HepG2 (cell line): ENCODE measurements around the gene CCSER1. TPM values are rescaled to one million over a fixed set of nuclear protein-coding genes. Genes with fewer than 3 reads are reported as not detected.

Source experiments
- ATAC-seq: fragments of 200-7000 bp; cut with Tn5 transposase; 3 replicates; pipeline ENCODE4 v1.9.1; 2020; ENCODE audit warnings: mild to moderate bottlenecking, moderate library complexity
- BruUV-seq: library from RNA; stranded (reverse); fragments of 400-500 nt; replicated peaks from 2 replicates; lab custom pipeline; 2021; lab: Mats Ljungman, UMichigan
- CTCF ChIA-PET: fragments of 300-600 bp; formaldehyde crosslinking; extraction: SDS; loops from one replicate; lab custom pipeline; 2021; ENCODE audit warnings: low total read pairs, inconsistent platforms, low intra/inter-chr PET ratio; lab: Yijun Ruan, JAX
- POLR2A ChIA-PET: fragments of 350-600 bp; sonication (Branson Sonifier 250); formaldehyde crosslinking; loops from one replicate; lab custom pipeline; 2020; ENCODE audit warnings: antibody characterized with exemption, inconsistent platforms; lab: Yijun Ruan, JAX
- DNase-seq: peaks from one replicate; pipeline ENCODE4 v3.0.0-alpha.2; 2015; ENCODE audit warnings: low spot score
- FAIRE-seq: peaks from 3 replicates; lab custom pipeline; 2011; peaks lifted over from hg19 to GRCh38; lab: Jason Lieb, UNC
- H2AFZ ChIP-seq: one replicate; pipeline ENCODE4 v1.6.1; 2011; ENCODE audit warnings: low read length, inconsistent platforms
- H3K27ac ChIP-seq: fragments of 300-600 bp; 3 replicates; pipeline ENCODE4 v1.8.0; 2011; ENCODE audit warnings: mixed run types, mild to moderate bottlenecking, mixed read lengths, low read length, inconsistent platforms; ENCODE audit not compliant: insufficient read depth; ENCODE audit errors: extremely low read length
- H3K27me3 ChIP-seq, 2 experiments: fragments of 200-600 bp in 1 of 2; 2 replicates in 1 of 2; 3 replicates in 1 of 2; pipeline versions ENCODE4 v1.6.0 to v1.8.0; 2011; ENCODE audit warnings: low read length in 2 of 2, mild to moderate bottlenecking in 2 of 2, moderate library complexity in 2 of 2, inconsistent platforms in 1 of 2; ENCODE audit not compliant: insufficient read depth in 2 of 2, control insufficient read depth in 1 of 2
- H3K36me3 ChIP-seq, 2 experiments: fragments of 200-600 bp in 1 of 2; replicated peaks in 1 of 2; 2 replicates in 1 of 2; 3 replicates in 1 of 2; pipeline versions ENCODE4 v1.5.1 to v1.8.0; 2011; ENCODE audit warnings: low read length in 2 of 2, inconsistent platforms in 1 of 2; ENCODE audit not compliant: insufficient read depth in 2 of 2, control insufficient read depth in 1 of 2
- H3K4me1 ChIP-seq: 2 replicates; pipeline ENCODE4 v1.5.1; 2012; ENCODE audit warnings: low read length, inconsistent platforms; ENCODE audit not compliant: insufficient read depth
- H3K4me2 ChIP-seq: 2 replicates; pipeline ENCODE4 v1.6.0; 2011; ENCODE audit warnings: low read depth, low read length, inconsistent platforms
- H3K4me3 ChIP-seq, 3 experiments: fragments of 200-600 bp in 1 of 3; sonication (generic), shearing (Covaris generic) in 1 of 3; replicated peaks in 1 of 3; 2 replicates each; pipeline ENCODE4 v1.5.1; 2011 to 2016; ENCODE audit warnings: low read length in 3 of 3, inconsistent platforms in 2 of 3, low read depth in 2 of 3, mild to moderate bottlenecking in 2 of 3, control low read depth in 1 of 3, mixed read lengths in 1 of 3; ENCODE audit not compliant: insufficient read depth in 1 of 3
- H3K79me2 ChIP-seq: one replicate; pipeline ENCODE4 v1.6.1; 2011; ENCODE audit warnings: low read length, inconsistent platforms; ENCODE audit not compliant: insufficient read depth
- H3K9ac ChIP-seq: 2 replicates; pipeline ENCODE4 v1.6.0; 2011; ENCODE audit warnings: mild to moderate bottlenecking, low read depth, low read length, inconsistent platforms; ENCODE audit not compliant: insufficient read depth
- H3K9me3 ChIP-seq: 2 replicates; pipeline ENCODE4 v1.5.1; 2012; ENCODE audit warnings: mild to moderate bottlenecking, low read length
- H4K20me1 ChIP-seq: 2 replicates; pipeline ENCODE4 v1.6.0; 2011; ENCODE audit warnings: inconsistent platforms, mild to moderate bottlenecking, low read length, moderate library complexity; ENCODE audit not compliant: insufficient read depth
- DR1 ChIP-seq: sonication (generic); formaldehyde crosslinking; IDR thresholded peaks from 2 replicates; pipeline ENCODE4 v1.8.0; 2021; ENCODE audit warnings: mild to moderate bottlenecking, missing genetic modification reagents, inconsistent platforms
- JUND ChIP-seq: sonication (generic); formaldehyde crosslinking; IDR thresholded peaks from 2 replicates; pipeline ENCODE4 v1.8.0; 2022; ENCODE audit warnings: mild to moderate bottlenecking, missing genetic modification reagents
- KAT2B ChIP-seq: fragments of 150-350 bp; IDR thresholded peaks from 2 replicates; pipeline ENCODE4 v1.6.1; 2014; ENCODE audit warnings: low read depth, low read length, borderline replicate concordance
- NFE2L1 ChIP-seq: sonication (generic); formaldehyde crosslinking; IDR thresholded peaks from 2 replicates; pipeline ENCODE4 v1.4.0; 2020; ENCODE audit warnings: missing genetic modification reagents, mild to moderate bottlenecking, borderline replicate concordance
- NFKB2 ChIP-seq: sonication (generic); formaldehyde crosslinking; IDR thresholded peaks from 2 replicates; pipeline ENCODE4 v1.4.0; 2020; ENCODE audit warnings: missing genetic modification reagents, borderline replicate concordance
- PCBP2 ChIP-seq: fragments of 200-400 bp; formaldehyde crosslinking; optimal IDR thresholded peaks from 2 replicates; pipeline ENCODE3; 2018; ENCODE audit warnings: low read length, low read depth; ENCODE audit not compliant: poor library complexity, severe bottlenecking
- RNF219 ChIP-seq: sonication (generic); formaldehyde crosslinking; IDR thresholded peaks from 2 replicates; pipeline ENCODE4 v1.5.0; 2020; ENCODE audit warnings: mild to moderate bottlenecking, missing genetic modification reagents
- SALL2 ChIP-seq: sonication (generic); formaldehyde crosslinking; IDR thresholded peaks from 2 replicates; pipeline ENCODE4 v1.8.1; 2023; ENCODE audit warnings: mild to moderate bottlenecking, missing genetic modification reagents, inconsistent platforms
- U2AF1 ChIP-seq: fragments of 200-400 bp; formaldehyde crosslinking; optimal IDR thresholded peaks from 2 replicates; pipeline ENCODE3; 2017; ENCODE audit warnings: mild to moderate bottlenecking, low read depth, low read length
- U2AF2 ChIP-seq: fragments of 200-400 bp; formaldehyde crosslinking; IDR thresholded peaks from 2 replicates; pipeline ENCODE4 v1.6.1; 2017; ENCODE audit warnings: low read depth, mild to moderate bottlenecking, low read length
- ZBTB49 ChIP-seq: sonication (generic); formaldehyde crosslinking; IDR thresholded peaks from 2 replicates; pipeline ENCODE4 v1.4.0; 2020; ENCODE audit warnings: missing genetic modification reagents, borderline replicate concordance
- ZFP36L2 ChIP-seq: sonication (generic); formaldehyde crosslinking; IDR thresholded peaks from 2 replicates; pipeline ENCODE4 v1.4.0; 2020; ENCODE audit warnings: missing genetic modification reagents
- ZFP90 ChIP-seq: sonication (generic); formaldehyde crosslinking; IDR thresholded peaks from 2 replicates; pipeline ENCODE4 v1.8.0; 2022; ENCODE audit warnings: missing genetic modification reagents, mild to moderate bottlenecking, inconsistent platforms, borderline replicate concordance
- ZNF253 ChIP-seq: sonication (generic); formaldehyde crosslinking; IDR thresholded peaks from 2 replicates; pipeline ENCODE4 v1.8.0; 2022; ENCODE audit warnings: mild to moderate bottlenecking, missing genetic modification reagents, borderline replicate concordance
- in situ Hi-C: cut with HindIII; loops from 2 replicates; pipeline ENCODE4 v1.10.0; 2017; ENCODE audit warnings: low pct_unique_long_range_greater_than_20kb; ENCODE audit not compliant: extremely low pct_ligation_motif_present
- intact Hi-C: fragments of 100-400 bp; cut with micrococcal nuclease; formaldehyde crosslinking; loops from one replicate; pipeline ENCODE4 v1.10.0; 2022; ENCODE audit not compliant: unreplicated experiment
- polyA plus RNA-seq, 8 experiments: library from polyadenylated mRNA; depleted of rRNA in 3 of 8; stranded (reverse) in 7 of 8; unstranded in 1 of 8; fragments of >200 nt; fragmentation: Illumina TruSeq in 4 of 8; extraction: Trizol in 4 of 8; gene quantifications; 2 replicates each; pipeline versions ENCODE4 v1.2.1 to v1.2.3, GENCODE V29; 2011 to 2016; ENCODE audit warnings: low read depth in 4 of 8, missing spikeins in 1 of 8, mixed read lengths in 1 of 8; ENCODE audit not compliant: insufficient read depth in 1 of 8
- total RNA-seq, 5 experiments: library from RNA; depleted of rRNA; stranded (reverse); fragments of >200 nt; fragmentation: Illumina TruSeq; extraction: Trizol; gene quantifications; 2 replicates each; pipeline ENCODE4 v1.2.3, GENCODE V29; 2016; ENCODE audit warnings: low read depth in 1 of 5
- TF ChIP-seq, protein P1 (sequence below), 2 experiments: sonication (generic) in 1 of 2; formaldehyde crosslinking in 1 of 2; IDR thresholded peaks; 2 replicates each; pipeline versions ENCODE4 v1.4.0 to v1.6.1; 2018 to 2020; ENCODE audit warnings: missing genetic modification reagents in 2 of 2, borderline replicate concordance in 1 of 2, low read depth in 1 of 2, mild to moderate bottlenecking in 1 of 2, missing biosample characterization in 1 of 2
- TF ChIP-seq, protein P2 (sequence below): sonication (generic); formaldehyde crosslinking; IDR thresholded peaks from 2 replicates; pipeline ENCODE4 v1.4.0; 2020; ENCODE audit warnings: missing genetic modification reagents, borderline replicate concordance

Gene CCSER1
- total and polyA plus RNA-seq, 2 of the 13 experiments (the other 11 are each of a cell fraction or from before 2014, with no cell fraction given): not detected

DNA sequence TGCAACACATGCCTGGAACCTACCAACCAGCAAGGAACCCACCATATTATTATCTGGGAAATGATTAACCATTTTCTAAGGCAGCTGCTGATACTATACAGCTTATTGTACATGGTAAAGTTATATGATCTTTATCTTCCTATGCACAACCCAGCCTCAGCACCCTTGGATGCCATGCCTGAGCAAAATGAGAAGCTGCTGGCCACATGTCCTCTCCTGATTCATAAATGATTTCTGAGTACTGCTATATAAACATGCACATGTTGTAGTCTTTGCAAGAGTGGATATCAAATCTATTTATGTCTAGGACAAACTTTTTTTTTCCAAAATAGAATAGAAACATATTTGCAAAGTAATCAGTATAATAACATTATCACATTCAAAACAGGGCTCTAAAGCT is 1043.6 kb downstream of the CCSER1 start:
- ChIA-PET CTCF (no interaction called here), POLR2A (no interaction called here)
- H3K9ac ChIP-seq: no peak overlapping the region
- H3K27ac ChIP-seq: no peak overlapping the region
- H3K79me2 ChIP-seq: no peaks in the 10 kb centered on the region
- DNase-seq: no peak
- BruUV-seq: no TSS peak
- H3K27me3 ChIP-seq: no peaks in the 10 kb centered on the region
- FAIRE-seq: no peak
- peaks cover 2% of the 10 kb centered on the region; the same call in 1 of the 2 replicates for H3K9me3 ChIP-seq
- no peak for ATAC-seq
- H2AFZ ChIP-seq: no peak overlapping the region
- no peak overlapping the region for H3K4me2 ChIP-seq
- no peaks in the 10 kb centered on the region for H3K36me3 ChIP-seq
- in situ Hi-C loops: no loop called here
- H3K4me3 ChIP-seq: no peak overlapping the region
- intact Hi-C loops: no loop called here
- no peaks in the 10 kb centered on the region for H4K20me1 ChIP-seq
- H3K4me1 ChIP-seq: no peaks in the 10 kb centered on the region
- TF ChIP-seq NFKB2 (CRISPR knock-in tag) (no peak), NFE2L1 (CRISPR knock-in tag) (no peak), RNF219 (CRISPR knock-in tag) (no peak), SALL2 (CRISPR knock-in tag) (no peak), DR1 (CRISPR knock-in tag) (no peak), U2AF1 (no peak), ZBTB49 (CRISPR knock-in tag) (no peak), PCBP2 (no peak), ZFP36L2 (CRISPR knock-in tag) (no peak), KAT2B (no peak), JUND (no peak), ZNF253 (CRISPR knock-in tag) (no peak), ZFP90 (no peak), U2AF2 (no peak)
- TF ChIP-seq, protein P1, sequence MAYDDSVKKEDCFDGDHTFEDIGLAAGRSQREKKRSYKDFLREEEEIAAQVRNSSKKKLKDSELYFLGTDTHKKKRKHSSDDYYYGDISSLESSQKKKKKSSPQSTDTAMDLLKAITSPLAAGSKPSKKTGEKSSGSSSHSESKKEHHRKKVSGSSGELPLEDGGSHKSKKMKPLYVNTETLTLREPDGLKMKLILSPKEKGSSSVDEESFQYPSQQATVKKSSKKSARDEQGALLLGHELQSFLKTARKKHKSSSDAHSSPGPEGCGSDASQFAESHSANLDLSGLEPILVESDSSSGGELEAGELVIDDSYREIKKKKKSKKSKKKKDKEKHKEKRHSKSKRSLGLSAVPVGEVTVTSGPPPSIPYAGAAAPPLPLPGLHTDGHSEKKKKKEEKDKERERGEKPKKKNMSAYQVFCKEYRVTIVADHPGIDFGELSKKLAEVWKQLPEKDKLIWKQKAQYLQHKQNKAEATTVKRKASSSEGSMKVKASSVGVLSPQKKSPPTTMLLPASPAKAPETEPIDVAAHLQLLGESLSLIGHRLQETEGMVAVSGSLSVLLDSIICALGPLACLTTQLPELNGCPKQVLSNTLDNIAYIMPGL (CRISPR knock-in tag; IDR thresholded peaks at IDR 0.05; ENCODE audit: borderline replicate concordance in 1 of 2, low read depth in 1 of 2): no peak
- TF ChIP-seq, protein P2, sequence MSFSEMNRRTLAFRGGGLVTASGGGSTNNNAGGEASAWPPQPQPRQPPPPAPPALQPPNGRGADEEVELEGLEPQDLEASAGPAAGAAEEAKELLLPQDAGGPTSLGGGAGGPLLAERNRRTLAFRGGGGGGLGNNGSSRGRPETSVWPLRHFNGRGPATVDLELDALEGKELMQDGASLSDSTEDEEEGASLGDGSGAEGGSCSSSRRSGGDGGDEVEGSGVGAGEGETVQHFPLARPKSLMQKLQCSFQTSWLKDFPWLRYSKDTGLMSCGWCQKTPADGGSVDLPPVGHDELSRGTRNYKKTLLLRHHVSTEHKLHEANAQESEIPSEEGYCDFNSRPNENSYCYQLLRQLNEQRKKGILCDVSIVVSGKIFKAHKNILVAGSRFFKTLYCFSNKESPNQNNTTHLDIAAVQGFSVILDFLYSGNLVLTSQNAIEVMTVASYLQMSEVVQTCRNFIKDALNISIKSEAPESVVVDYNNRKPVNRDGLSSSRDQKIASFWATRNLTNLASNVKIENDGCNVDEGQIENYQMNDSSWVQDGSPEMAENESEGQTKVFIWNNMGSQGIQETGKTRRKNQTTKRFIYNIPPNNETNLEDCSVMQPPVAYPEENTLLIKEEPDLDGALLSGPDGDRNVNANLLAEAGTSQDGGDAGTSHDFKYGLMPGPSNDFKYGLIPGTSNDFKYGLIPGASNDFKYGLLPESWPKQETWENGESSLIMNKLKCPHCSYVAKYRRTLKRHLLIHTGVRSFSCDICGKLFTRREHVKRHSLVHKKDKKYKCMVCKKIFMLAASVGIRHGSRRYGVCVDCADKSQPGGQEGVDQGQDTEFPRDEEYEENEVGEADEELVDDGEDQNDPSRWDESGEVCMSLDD: no peak
